HEK293 (cell line): Measurements from ENCODE around the gene NPRL2.

Source experiments
- CTCF ChIA-PET: fragments of 350-600 bp; formaldehyde crosslinking; extraction: SDS; loops from one replicate; lab custom pipeline; 2021; ENCODE audit warnings: antibody characterized with exemption; lab: Yijun Ruan, JAX
- POLR2A ChIA-PET: fragments of 300-600 bp; formaldehyde crosslinking; extraction: SDS; loops from one replicate; lab custom pipeline; 2020; ENCODE audit warnings: antibody characterized with exemption, inconsistent platforms; lab: Yijun Ruan, JAX
- H3K27ac ChIP-seq: fragments of 200-500 bp; sonication (Bioruptor generic); 2 replicates; pipeline ENCODE4 v1.5.1; 2014; ENCODE audit warnings: low read depth, low read length, control low read depth, inconsistent platforms; ENCODE audit errors: extremely low read depth
- H3K36me3 ChIP-seq, 2 experiments: fragments of 200-500 bp in 1 of 2; sonication (Bioruptor generic) in 1 of 2; 1 replicate in 1 of 2; 2 replicates in 1 of 2; pipeline ENCODE4 v1.5.1; 2014 to 2017; ENCODE audit warnings: inconsistent platforms in 2 of 2, low read length in 2 of 2; ENCODE audit not compliant: control insufficient read depth in 2 of 2, insufficient read depth in 1 of 2
- H3K4me1 ChIP-seq: fragments of 200-500 bp; sonication (Bioruptor generic); 2 replicates; pipeline ENCODE4 v1.5.1; 2014; ENCODE audit warnings: mild to moderate bottlenecking, low read length, inconsistent platforms; ENCODE audit not compliant: control insufficient read depth, insufficient read depth
- H3K4me3 ChIP-seq: 2 replicates; pipeline ENCODE4 v1.5.1; 2011; ENCODE audit warnings: low read depth, mild to moderate bottlenecking, control low read depth, low read length, moderate library complexity
- H3K9me3 ChIP-seq: fragments of 200-500 bp; sonication (Bioruptor generic); 2 replicates; pipeline ENCODE4 v1.5.1; 2014; ENCODE audit warnings: low read depth, low read length, inconsistent platforms; ENCODE audit not compliant: control insufficient read depth, insufficient read depth
- KLF10 ChIP-seq: fragments of 450-650 bp; IDR thresholded peaks from 2 replicates; pipeline ENCODE4 v1.5.1; 2018; ENCODE audit warnings: missing biosample characterization, mild to moderate bottlenecking, missing genetic modification characterization
- MZF1 ChIP-seq: fragments of 450-650 bp; formaldehyde crosslinking; IDR thresholded peaks from 2 replicates; pipeline ENCODE4 v1.5.1; 2017; ENCODE audit warnings: missing biosample characterization, missing genetic modification characterization, borderline replicate concordance
- ZNF138 ChIP-seq: fragments of 450-650 bp; formaldehyde crosslinking; IDR thresholded peaks from 2 replicates; pipeline ENCODE4 v1.5.1; 2016; ENCODE audit warnings: missing biosample characterization, missing genetic modification characterization, borderline replicate concordance
- ZNF2 ChIP-seq: fragments of 450-650 bp; formaldehyde crosslinking; IDR thresholded peaks from 2 replicates; pipeline ENCODE4 v1.5.1; 2016; ENCODE audit warnings: missing biosample characterization, missing genetic modification characterization
- ZNF239 ChIP-seq: fragments of 450-650 bp; formaldehyde crosslinking; IDR thresholded peaks from 2 replicates; pipeline ENCODE4 v1.5.1; 2016; ENCODE audit warnings: missing biosample characterization, missing genetic modification characterization
- ZNF394 ChIP-seq: fragments of 450-650 bp; formaldehyde crosslinking; IDR thresholded peaks from 2 replicates; pipeline ENCODE4 v1.5.1; 2016; ENCODE audit warnings: missing biosample characterization, missing genetic modification characterization, mild to moderate bottlenecking, moderate library complexity, borderline replicate concordance
- ZNF514 ChIP-seq: fragments of 450-650 bp; formaldehyde crosslinking; IDR thresholded peaks from 2 replicates; pipeline ENCODE4 v1.5.1; 2016; ENCODE audit warnings: missing biosample characterization, missing genetic modification characterization
- ZNF660 ChIP-seq: fragments of 450-650 bp; IDR thresholded peaks from 2 replicates; pipeline ENCODE4 v1.5.1; 2018; ENCODE audit warnings: missing biosample characterization, mild to moderate bottlenecking, missing genetic modification characterization
- ZSCAN16 ChIP-seq: fragments of 450-650 bp; formaldehyde crosslinking; IDR thresholded peaks from 2 replicates; pipeline ENCODE4 v1.5.1; 2016; ENCODE audit warnings: missing biosample characterization, missing genetic modification characterization
- TF ChIP-seq, protein P1 (sequence below): fragments of 450-650 bp; formaldehyde crosslinking; IDR thresholded peaks from 2 replicates; pipeline ENCODE4 v1.5.1; 2017; ENCODE audit warnings: missing biosample characterization, mild to moderate bottlenecking, missing genetic modification characterization, moderate library complexity
- TF ChIP-seq, protein P2 (sequence below): fragments of 450-650 bp; formaldehyde crosslinking; IDR thresholded peaks from 2 replicates; pipeline ENCODE4 v1.5.1; 2016; ENCODE audit warnings: missing biosample characterization, missing genetic modification characterization, borderline replicate concordance
- TF ChIP-seq, protein P3 (sequence below): fragments of 450-650 bp; formaldehyde crosslinking; conservative IDR thresholded peaks from 2 replicates; pipeline ENCODE4 v1.5.1; 2016; ENCODE audit warnings: low read depth, missing biosample characterization, missing genetic modification characterization
- TF ChIP-seq, protein P4 (sequence below): fragments of 450-650 bp; formaldehyde crosslinking; IDR thresholded peaks from 2 replicates; pipeline ENCODE4 v1.5.1; 2016; ENCODE audit warnings: missing biosample characterization, missing genetic modification characterization
- TF ChIP-seq, protein P5 (sequence below): fragments of 450-650 bp; formaldehyde crosslinking; IDR thresholded peaks from 2 replicates; pipeline ENCODE4 v1.5.1; 2016; ENCODE audit warnings: missing biosample characterization, missing genetic modification characterization

Gene NPRL2

DNA sequence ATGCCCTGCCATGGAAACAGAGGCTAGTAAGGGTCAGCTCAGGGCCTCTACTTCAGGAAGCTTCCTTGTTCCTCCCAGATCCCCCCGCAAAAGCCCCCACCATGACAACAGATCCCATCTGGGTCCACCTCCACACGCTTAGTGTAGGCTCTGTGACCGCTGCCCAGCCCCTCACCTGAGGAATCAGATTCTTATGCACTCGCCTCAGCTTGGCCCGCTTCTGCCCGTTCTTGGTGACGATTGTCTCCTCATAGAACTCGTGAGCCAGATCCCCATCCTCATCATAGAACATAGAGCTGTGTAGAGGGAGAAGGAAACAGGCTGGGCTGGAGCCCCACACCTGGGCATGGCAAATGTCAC is 24.4 kb downstream of the NPRL2 start:
- Histone ChIP-seq H3K36me3 (peaks cover 3 to 56% of the 10 kb centered on the region in 2 experiments), H3K4me3 (no peak overlapping the region), H3K4me1 (no peaks in the 10 kb centered on the region), H3K27ac (no peak overlapping the region), H3K9me3 (no peaks in the 10 kb centered on the region)
- TF ChIP-seq ZNF138 (tag by site-specific recombination) (no peak), ZNF660 (tag by site-specific recombination) (no peak), ZSCAN16 (tag by site-specific recombination) (no peak), MZF1 (tag by site-specific recombination) (no peak), ZNF394 (tag by site-specific recombination) (no peak), KLF10 (tag by site-specific recombination) (no peak), ZNF514 (tag by site-specific recombination) (no peak), ZNF2 (tag by site-specific recombination) (no peak), ZNF239 (no peak)
- TF ChIP-seq, protein P1, sequence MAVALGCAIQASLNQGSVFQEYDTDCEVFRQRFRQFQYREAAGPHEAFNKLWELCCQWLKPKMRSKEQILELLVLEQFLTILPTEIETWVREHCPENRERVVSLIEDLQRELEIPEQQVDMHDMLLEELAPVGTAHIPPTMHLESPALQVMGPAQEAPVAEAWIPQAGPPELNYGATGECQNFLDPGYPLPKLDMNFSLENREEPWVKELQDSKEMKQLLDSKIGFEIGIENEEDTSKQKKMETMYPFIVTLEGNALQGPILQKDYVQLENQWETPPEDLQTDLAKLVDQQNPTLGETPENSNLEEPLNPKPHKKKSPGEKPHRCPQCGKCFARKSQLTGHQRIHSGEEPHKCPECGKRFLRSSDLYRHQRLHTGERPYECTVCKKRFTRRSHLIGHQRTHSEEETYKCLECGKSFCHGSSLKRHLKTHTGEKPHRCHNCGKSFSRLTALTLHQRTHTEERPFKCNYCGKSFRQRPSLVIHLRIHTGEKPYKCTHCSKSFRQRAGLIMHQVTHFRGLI (tag by site-specific recombination), result no peak
- TF ChIP-seq, protein P2, sequence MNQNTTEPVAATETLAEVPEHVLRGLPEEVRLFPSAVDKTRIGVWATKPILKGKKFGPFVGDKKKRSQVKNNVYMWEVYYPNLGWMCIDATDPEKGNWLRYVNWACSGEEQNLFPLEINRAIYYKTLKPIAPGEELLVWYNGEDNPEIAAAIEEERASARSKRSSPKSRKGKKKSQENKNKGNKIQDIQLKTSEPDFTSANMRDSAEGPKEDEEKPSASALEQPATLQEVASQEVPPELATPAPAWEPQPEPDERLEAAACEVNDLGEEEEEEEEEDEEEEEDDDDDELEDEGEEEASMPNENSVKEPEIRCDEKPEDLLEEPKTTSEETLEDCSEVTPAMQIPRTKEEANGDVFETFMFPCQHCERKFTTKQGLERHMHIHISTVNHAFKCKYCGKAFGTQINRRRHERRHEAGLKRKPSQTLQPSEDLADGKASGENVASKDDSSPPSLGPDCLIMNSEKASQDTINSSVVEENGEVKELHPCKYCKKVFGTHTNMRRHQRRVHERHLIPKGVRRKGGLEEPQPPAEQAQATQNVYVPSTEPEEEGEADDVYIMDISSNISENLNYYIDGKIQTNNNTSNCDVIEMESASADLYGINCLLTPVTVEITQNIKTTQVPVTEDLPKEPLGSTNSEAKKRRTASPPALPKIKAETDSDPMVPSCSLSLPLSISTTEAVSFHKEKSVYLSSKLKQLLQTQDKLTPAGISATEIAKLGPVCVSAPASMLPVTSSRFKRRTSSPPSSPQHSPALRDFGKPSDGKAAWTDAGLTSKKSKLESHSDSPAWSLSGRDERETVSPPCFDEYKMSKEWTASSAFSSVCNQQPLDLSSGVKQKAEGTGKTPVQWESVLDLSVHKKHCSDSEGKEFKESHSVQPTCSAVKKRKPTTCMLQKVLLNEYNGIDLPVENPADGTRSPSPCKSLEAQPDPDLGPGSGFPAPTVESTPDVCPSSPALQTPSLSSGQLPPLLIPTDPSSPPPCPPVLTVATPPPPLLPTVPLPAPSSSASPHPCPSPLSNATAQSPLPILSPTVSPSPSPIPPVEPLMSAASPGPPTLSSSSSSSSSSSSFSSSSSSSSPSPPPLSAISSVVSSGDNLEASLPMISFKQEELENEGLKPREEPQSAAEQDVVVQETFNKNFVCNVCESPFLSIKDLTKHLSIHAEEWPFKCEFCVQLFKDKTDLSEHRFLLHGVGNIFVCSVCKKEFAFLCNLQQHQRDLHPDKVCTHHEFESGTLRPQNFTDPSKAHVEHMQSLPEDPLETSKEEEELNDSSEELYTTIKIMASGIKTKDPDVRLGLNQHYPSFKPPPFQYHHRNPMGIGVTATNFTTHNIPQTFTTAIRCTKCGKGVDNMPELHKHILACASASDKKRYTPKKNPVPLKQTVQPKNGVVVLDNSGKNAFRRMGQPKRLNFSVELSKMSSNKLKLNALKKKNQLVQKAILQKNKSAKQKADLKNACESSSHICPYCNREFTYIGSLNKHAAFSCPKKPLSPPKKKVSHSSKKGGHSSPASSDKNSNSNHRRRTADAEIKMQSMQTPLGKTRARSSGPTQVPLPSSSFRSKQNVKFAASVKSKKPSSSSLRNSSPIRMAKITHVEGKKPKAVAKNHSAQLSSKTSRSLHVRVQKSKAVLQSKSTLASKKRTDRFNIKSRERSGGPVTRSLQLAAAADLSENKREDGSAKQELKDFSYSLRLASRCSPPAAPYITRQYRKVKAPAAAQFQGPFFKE (tag by site-specific recombination), result no peak
- TF ChIP-seq, protein P3, sequence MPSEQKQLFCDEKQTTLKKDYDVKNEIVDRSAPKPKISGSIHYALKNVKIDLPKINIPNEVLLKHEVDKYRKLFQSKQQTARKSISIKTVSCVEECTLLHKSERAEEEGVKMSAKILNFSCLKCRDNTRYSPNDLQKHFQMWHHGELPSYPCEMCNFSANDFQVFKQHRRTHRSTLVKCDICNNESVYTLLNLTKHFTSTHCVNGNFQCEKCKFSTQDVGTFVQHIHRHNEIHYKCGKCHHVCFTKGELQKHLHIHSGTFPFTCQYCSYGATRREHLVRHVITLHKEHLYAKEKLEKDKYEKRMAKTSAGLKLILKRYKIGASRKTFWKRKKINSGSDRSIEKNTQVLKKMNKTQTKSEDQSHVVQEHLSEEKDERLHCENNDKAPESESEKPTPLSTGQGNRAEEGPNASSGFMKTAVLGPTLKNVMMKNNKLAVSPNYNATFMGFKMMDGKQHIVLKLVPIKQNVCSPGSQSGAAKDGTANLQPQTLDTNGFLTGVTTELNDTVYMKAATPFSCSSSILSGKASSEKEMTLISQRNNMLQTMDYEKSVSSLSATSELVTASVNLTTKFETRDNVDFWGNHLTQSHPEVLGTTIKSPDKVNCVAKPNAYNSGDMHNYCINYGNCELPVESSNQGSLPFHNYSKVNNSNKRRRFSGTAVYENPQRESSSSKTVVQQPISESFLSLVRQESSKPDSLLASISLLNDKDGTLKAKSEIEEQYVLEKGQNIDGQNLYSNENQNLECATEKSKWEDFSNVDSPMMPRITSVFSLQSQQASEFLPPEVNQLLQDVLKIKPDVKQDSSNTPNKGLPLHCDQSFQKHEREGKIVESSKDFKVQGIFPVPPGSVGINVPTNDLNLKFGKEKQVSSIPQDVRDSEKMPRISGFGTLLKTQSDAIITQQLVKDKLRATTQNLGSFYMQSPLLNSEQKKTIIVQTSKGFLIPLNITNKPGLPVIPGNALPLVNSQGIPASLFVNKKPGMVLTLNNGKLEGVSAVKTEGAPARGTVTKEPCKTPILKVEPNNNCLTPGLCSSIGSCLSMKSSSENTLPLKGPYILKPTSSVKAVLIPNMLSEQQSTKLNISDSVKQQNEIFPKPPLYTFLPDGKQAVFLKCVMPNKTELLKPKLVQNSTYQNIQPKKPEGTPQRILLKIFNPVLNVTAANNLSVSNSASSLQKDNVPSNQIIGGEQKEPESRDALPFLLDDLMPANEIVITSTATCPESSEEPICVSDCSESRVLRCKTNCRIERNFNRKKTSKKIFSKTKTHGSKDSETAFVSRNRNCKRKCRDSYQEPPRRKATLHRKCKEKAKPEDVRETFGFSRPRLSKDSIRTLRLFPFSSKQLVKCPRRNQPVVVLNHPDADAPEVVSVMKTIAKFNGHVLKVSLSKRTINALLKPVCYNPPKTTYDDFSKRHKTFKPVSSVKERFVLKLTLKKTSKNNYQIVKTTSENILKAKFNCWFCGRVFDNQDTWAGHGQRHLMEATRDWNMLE (tag by site-specific recombination), result no peak
- TF ChIP-seq, protein P4, sequence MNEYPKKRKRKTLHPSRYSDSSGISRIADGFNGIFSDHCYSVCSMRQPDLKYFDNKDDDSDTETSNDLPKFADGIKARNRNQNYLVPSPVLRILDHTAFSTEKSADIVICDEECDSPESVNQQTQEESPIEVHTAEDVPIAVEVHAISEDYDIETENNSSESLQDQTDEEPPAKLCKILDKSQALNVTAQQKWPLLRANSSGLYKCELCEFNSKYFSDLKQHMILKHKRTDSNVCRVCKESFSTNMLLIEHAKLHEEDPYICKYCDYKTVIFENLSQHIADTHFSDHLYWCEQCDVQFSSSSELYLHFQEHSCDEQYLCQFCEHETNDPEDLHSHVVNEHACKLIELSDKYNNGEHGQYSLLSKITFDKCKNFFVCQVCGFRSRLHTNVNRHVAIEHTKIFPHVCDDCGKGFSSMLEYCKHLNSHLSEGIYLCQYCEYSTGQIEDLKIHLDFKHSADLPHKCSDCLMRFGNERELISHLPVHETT, result no peak
- TF ChIP-seq, protein P5, sequence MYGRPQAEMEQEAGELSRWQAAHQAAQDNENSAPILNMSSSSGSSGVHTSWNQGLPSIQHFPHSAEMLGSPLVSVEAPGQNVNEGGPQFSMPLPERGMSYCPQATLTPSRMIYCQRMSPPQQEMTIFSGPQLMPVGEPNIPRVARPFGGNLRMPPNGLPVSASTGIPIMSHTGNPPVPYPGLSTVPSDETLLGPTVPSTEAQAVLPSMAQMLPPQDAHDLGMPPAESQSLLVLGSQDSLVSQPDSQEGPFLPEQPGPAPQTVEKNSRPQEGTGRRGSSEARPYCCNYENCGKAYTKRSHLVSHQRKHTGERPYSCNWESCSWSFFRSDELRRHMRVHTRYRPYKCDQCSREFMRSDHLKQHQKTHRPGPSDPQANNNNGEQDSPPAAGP (tag by site-specific recombination), result no peak
- CTCF ChIA-PET, result interaction anchor here (0.7 to 1.3 kb wide), 3 partner anchors 66 to 216 kb away, joined by 3 to 6 read pairs (median 4); no protein-coding TSS in a partner anchor
- POLR2A ChIA-PET, result no interaction called here
